ENCODE results near the gene SYNGAP1.

DNA sequence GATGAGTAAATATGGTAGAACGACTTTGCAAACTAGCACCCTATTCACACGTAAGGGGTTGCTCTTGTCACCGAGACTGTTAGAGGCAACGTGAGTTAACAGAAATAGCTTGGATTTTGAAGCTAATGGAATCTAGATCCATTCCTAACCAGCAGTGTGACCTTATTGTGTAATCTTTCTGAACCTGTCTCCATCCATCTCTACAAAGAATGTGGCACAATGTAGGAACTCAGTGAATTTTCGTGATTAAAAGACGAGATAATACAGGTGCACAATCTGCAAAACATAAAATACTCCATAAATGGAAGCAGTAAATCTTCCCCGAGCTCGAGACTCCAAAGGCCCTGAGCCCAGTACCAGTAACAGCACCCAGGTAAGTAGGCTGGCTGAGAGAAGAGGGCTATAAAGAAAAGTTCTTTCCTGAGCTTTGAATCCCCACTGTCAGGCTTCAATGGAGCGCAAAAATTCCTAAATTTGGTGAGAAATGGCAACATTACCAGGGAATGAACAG is 29.0 kb upstream of the SYNGAP1 start:
- TF ChIP-seq, protein P1, sequence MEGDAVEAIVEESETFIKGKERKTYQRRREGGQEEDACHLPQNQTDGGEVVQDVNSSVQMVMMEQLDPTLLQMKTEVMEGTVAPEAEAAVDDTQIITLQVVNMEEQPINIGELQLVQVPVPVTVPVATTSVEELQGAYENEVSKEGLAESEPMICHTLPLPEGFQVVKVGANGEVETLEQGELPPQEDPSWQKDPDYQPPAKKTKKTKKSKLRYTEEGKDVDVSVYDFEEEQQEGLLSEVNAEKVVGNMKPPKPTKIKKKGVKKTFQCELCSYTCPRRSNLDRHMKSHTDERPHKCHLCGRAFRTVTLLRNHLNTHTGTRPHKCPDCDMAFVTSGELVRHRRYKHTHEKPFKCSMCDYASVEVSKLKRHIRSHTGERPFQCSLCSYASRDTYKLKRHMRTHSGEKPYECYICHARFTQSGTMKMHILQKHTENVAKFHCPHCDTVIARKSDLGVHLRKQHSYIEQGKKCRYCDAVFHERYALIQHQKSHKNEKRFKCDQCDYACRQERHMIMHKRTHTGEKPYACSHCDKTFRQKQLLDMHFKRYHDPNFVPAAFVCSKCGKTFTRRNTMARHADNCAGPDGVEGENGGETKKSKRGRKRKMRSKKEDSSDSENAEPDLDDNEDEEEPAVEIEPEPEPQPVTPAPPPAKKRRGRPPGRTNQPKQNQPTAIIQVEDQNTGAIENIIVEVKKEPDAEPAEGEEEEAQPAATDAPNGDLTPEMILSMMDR (IDR thresholded peaks at IDR 0.05): no peak
- TF ChIP-seq TAF1 (IDR thresholded peaks at IDR 0.05; ENCODE audit: borderline replicate concordance, low read depth, low read length) (no peak), MXI1 (IDR thresholded peaks at IDR 0.05; ENCODE audit: low read depth, low read length) (no peak), CHD2 (IDR thresholded peaks at IDR 0.05; ENCODE audit: low read length, partially characterized antibody) (no peak), SIN3A (IDR thresholded peaks at IDR 0.05; ENCODE audit: borderline replicate concordance, low read depth, low read length) (no peak), TCF12 (IDR thresholded peaks at IDR 0.05) (no peak), POLR2AphosphoS5 (IDR thresholded peaks at IDR 0.05; ENCODE audit: low read depth, low read length) (no peak)
- TF ChIP-seq, protein P2, sequence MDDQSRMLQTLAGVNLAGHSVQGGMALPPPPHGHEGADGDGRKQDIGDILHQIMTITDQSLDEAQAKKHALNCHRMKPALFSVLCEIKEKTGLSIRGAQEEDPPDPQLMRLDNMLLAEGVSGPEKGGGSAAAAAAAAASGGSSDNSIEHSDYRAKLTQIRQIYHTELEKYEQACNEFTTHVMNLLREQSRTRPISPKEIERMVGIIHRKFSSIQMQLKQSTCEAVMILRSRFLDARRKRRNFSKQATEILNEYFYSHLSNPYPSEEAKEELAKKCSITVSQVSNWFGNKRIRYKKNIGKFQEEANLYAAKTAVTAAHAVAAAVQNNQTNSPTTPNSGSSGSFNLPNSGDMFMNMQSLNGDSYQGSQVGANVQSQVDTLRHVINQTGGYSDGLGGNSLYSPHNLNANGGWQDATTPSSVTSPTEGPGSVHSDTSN (IDR thresholded peaks at IDR 0.05): no peak
- TF ChIP-seq, protein P3, sequence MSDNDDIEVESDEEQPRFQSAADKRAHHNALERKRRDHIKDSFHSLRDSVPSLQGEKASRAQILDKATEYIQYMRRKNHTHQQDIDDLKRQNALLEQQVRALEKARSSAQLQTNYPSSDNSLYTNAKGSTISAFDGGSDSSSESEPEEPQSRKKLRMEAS (IDR thresholded peaks at IDR 0.05; ENCODE audit: low read depth): no peak

Data from SK-N-SH (cell line).